Right hindlimb (tissue), 1 donor: ENCODE measurements around the gene HYDIN.
A peak's percentile ranks its signal among the peaks of the same experiment; 100 is the strongest.
"Not testable (repeated sequence)": the region's sequence is repeated elsewhere in the genome, so short reads cannot be mapped to it uniquely, and the experiment has no call there.

Experiments used
- DNase-seq: peaks from one replicate; pipeline ENCODE4 v3.0.0-alpha.2; 2018

HYDIN gene

DNA sequence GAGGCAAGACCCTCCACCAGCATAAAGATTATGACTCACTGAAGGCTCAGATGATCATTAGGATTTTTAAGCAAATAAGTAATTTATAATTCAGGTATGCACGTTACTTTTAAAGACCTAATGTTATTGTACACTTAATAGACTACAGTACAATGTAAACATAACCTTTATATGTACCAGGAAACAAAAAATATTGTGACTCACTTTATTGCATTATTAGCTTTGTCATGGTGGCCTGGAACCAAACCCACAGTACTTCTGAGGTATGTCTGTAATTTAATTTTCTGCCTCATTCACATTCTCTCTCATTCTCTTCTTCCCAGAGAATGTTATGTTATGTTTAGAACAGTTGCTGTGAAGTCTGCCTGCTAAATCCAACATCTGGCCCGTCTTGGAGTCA is 407.8 kb downstream of the HYDIN start:
- not testable (repeated sequence) for DNase-seq

DNA sequence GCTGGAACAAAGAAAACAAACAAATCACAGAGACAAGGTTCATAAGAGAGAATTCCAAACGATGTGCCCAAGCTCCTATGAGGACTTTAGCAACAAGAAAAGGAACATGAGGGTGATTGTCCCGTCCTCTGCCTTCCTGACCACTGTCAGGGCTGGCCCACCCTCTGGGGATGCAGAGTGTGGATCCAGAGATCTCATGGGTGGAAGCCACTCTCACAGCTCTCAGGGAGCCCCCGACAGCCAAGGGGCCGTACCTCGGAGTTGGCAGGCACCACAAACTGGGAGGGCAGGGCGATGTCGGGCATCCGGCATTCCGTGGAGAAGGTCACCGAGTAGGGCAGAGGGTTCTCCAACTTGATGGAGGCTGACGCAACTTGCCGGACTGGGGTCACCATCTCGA is 412.4 kb downstream of the HYDIN start:
- DNase-seq: not testable (repeated sequence)

DNA sequence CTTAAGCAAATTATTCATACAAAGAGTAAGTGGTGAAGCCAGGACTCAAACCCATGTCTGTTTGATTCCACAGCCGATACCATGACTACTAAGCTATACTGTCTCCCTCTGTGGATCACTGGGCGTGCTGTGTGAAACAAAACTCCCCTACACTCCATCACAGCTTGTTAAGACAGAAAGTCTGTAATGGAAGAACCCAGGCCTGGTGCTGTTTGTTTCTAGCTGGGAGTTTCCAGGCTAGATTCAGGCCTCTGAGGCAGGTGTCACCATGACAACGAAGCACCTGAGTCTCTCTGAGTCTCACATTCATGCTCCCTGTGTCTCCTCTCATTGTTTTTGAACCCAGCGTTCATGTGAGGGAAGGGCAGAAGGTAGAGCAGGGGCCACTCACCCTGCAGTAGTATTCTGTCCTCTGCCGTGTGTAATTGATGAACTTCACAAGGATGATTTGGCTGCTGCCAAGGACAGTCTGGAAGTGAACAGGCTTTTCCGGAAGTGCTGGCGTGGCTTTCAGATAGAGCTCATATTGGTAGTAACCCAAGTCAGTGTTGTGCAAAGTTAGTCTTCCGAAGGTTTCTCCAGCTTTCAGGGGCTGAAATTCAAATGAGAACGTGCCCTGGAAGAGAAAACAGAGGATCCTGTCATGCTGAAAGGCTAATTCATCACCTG is 421.0 kb downstream of the HYDIN start:
- no peak for DNase-seq

DNA sequence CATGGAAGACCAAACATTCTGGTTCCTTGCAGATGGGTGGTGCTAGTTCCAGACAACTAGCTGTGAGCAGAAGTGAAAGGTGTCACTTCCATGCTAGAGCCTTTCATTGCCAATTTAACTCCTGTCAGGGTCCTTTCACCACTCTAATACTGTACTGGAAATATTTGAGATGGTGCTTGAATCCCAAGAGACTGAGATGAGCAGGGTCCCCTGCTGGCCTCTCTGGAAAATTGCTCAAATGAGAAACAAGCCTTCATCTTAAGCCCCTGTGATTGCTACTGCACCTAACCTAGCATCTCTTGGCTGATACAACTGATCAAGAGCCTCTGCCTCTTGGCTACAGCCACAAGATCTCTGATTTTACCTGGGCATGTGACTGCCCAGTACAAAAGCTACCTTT is 422.2 kb downstream of the HYDIN start:
- DNase-seq: no peak

DNA sequence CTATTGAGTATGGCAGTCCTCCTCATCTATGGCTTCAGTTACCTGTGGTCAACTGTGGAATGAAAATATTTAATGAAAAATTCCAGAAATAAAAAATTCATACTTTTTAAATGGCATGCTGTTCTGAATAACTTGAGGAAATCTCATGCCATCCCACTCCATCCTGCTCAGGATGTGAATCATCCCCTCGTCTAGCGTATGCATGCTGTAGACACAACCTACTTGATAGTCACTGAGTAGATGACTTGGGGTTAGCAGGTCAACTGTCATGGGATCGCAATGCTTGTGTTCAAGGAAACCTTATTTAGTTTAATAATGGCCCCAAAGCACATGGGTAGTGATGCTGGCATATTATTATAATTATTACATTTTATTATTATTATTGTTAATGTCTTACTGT is 424.7 kb downstream of the HYDIN start:
- no peak for DNase-seq

DNA sequence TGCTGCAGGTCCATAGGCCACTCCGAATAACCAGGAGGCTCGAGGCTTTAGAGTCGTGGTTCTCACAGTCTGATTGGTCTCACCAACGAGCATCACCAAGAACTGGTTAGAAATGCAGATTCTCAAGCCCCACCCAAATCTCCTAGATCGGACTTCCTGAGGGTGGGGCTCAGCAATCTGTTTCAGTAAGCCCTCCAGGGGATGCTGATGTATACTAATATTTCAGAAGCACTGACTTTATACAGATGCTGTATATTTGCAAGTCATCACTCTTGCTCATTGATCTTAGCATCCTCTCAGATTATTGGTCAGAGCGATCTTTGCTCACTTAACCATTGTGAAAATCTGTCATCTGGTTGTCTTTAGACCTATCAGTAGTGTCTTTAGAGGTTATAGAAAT is 425.1 kb downstream of the HYDIN start:
- DNase-seq: no peak

DNA sequence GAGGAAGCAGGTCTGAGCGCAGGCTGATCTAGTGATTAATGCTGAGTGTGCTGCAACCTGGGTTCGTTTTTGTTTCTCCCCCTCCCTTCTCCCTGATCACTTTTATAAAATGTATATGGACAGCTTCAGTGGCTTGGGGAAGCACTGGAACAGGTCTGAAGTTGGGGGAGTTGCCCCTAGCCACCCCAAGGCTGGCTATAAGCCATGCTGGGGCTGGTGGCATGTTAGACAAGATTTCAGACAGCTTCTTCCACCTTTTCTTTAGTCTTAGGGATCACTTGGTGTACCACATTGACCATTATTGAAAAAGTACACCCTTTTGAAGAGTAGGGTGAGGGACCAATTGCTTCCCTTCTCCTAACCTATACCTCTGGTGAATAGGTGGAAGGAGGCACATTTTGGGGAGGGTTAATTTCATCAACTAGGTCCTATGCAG is 425.8 kb downstream of the HYDIN start:
- no peak for DNase-seq

DNA sequence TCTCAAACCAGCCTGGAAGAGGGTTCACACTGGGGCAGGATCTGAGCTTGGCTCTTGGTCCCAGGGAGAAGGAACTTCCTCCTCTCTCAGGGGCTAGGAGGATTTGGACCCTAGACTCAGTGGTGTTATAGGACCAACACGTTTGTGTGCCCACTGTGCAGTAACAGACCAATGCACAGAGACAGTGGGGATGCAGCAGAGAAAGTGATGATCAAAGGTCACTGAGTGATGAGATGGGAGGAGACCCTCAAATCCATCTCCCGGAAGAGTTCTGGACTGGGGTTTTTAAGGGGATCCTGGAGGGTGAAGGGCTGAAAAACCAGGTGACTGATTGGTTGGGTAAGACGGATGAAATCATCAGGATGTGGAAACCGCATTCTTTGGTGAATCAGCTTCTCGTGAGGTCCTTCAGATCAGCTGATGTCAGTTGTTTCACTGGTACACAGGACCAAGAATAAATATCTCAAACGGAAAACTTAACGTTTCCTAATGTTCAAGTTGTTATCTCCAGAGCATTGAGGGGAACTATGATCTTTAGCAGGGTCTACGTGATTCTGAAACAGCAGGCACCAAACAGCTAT is 426.3 kb downstream of the HYDIN start:
- no peak for DNase-seq

DNA sequence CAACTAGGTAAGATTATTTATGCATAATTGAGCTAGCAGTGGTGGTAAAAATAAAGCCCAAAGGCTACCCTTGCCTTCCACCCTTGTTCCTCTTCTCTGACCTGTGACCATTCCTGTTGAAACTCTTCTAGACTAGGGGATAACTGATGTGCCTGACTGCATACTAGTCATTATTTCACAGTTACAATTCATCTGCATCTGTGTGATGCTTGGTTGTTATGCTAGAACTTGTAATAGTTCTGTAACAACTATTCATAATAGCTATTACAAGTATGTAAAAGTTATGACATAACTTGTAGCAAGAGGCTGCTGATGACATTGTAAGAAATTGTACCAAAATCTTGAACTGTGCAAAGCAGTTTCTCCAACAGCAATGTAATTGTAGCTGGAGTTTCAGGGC is 427.2 kb downstream of the HYDIN start:
- DNase-seq: no peak

DNA sequence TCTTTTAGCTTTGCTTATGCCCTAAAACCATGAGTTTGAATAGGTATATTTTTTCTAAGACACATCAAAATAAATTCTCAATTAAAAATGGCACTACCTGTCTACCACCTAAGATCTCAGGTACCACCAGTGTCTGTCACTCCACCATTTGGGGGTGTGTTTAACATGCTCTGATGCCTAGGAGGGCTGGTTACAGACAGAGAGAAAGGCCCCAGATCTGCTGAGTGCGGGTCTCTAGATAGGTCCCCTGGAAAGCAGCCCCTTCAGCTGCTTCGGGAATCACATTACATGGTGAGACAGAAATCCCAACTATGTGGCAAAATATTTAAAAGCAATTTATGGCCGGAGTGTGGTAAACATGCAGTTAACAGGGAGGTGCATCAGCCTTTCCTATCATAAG is 428.9 kb downstream of the HYDIN start:
- DNase-seq: no peak

DNA sequence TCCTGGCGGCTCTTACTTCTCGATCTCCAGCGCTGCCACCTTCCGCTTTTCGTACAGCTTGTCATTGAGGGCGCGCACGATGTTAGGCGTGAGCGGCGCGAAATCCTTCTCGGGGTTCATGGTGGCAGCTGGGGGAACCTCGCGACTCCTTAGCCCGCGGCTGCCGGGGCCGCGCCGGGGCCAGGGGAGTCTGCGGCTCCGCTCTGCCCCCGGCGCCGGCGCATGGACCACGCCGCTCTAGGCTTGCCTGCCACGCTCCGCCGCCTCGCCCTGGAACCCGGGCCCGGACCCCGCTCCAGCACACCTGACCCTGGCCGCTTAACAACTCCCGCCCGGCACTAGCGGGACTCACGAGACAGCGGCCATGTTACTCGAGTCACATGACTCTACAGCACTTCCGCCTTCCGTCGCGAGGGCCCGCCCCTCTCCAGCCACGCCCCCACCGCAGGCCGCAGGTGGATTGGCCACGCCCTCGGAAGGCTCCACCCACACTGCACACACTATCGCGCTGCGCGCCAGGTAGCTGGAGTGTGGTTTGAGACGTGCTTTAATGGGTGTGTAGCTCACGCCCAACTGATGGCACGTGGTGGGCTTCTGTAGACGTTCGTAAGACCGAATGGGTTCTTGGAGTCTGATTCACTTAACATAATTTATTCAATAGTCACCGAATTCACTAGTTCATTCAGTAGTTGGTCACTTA is 429.6 kb downstream of the HYDIN start, which contains the start of gene VAC14:
Gene VAC14, minus strand, starts transcription at position 378 of the 700 bp plus-strand sequence. Its CDS starts 258 bp downstream, at position 120.
- peak; percentile 86 for DNase-seq

DNA sequence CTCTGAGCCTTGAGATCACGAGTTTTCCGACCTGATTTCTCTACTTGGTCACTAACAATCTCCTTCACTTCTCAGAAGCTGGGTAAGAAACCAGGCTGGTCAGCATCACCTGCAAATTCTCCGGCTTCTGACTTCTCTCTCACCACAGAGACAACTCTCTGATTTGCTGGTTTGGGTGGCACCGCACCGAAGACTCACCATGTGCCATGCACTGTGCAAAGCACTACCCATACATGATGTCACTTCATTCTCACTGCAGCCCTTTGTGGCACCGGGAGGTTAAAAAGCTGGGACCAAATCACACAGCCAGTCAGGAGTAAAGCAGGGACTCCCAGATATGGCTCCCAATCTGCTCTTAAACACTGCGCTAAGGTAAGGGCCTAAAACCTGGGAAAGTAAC is 430.2 kb downstream of the HYDIN start:
- no peak for DNase-seq

DNA sequence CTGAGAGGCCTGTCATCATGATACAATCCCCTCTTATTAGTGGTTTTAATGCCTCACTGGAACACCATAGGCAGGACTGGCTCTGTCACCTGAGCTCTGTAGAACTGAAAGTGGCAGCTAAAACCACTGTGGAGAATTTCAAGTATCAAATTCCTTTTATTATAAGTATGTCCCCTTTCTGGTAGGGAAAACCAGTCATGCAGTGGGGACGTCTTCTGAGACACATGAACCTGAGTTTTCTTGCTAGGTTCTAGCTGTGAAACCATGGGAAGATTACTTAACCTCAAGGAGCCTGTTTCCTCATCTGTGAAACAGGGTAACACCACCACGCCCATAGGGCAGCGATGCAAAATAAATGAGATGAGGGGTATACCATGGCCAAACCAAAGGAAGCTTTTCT is 434.2 kb downstream of the HYDIN start:
- no peak for DNase-seq

DNA sequence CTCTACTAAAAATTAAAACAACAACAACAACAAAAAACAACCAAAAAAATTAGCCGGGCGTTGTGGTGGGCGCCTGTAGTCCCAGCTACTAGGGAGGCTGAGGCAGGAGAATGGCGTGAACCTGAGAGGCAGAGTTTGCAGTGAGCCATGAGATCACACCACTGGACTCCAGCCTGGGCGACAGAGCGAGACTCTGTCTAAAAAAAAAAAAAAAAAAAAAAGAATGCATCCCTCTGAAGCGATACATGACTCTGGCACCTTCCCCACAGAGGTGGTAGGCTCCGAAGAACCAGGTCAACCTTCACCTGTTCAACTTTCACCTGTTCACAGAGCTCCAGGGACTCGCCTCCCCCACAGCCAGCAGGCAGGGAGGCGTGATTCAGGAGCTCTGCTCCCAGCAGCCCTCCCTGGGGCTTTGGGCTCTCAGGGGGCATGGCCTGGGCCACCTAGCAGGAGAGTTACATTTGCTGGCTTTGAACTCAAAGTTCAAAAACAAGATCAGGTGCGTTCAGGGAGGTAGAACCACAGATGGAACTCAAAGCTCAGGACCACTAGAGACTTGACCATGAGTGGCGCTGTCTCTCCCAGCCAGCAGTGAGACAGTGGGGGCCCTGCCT is 435.1 kb downstream of the HYDIN start:
- no peak for DNase-seq

DNA sequence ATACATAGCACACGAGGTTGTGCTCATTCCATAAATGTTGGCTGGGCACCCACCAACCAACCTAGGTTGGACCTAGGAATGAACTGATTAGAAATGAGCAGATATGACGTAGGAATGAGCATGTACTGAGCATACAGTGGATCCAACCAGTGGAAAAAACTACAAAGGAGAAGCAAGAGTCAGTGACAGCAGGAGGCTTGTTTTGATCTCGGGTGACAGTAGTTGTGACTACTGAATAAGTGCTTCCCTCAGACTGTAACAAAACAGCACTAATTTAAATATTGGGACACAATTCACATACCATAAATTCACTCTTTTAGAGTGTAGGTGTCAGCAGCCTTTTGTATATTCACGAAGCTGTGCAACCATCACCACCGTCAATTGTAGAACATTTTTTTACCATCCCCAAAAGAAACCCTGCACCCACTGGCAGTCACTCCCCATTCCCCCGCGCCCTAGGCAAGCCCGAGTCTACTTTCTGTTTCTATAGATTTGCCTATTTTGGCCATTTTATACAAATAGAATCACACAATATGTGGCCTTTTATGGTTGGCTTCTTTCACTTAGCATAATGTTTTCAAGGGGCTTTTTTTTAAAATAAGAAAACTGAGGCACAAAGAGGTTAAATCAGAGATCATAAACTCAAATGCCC is 436.5 kb downstream of the HYDIN start:
- DNase-seq: no peak

DNA sequence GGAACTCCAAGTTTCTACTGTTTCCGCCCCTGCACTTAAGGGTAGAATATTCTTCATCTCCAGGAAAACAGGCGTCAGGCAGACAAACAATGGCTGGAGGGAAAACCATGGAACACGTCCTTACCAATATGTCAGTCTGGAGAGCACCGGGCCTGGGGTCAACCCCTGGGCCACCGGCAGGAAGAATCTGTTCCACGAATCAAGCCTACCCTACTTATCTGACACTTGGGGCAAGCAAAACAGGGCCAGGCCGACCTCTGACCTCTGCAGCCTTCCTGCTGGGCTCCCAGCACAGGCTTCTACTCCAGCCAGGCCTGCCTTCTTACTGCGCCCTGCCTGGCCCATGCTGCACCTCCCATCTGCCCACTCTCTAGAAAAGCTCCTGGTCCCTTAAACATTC is 439.7 kb downstream of the HYDIN start:
- no peak for DNase-seq

DNA sequence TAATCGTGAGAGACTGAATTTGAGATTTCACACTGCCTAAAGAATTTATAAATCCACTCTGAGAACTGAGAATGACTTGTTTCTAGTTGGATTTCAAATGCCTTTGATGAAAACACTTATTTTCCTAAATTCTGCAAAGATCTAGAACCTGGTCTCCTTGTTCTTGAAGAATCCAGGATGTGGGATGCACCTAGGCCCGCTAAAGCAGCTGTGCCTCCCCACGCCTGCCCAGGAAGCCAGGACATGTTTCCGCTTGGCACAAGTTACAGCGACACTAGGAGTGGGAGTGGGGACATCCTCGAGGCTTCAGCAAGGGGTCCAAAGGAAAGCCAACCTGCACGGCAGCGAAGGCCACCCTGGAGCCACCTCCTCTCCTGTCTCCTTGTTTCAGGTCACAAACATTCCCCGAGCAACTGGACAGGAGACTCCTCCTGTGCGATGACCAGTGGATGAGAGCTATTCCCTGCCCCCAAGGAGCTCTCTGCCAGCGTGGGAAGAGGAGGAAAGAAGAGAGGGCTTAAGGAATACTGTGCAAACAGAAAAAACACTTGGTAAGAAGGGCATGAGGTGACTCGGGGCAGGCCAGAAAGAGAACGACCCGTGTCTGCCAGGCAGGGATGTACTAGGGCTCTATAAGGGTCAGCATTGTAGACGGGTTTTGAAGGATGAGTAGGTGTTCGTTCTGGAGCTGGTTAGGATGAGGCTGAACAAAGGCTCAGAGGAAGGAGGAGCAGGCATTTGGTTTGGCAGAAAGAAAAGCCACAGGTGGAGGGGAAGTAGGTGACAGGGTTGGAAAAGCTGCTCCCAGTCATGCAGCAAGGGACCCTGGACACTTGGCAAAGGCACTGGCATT is 440.7 kb downstream of the HYDIN start:
- DNase-seq: no peak

DNA sequence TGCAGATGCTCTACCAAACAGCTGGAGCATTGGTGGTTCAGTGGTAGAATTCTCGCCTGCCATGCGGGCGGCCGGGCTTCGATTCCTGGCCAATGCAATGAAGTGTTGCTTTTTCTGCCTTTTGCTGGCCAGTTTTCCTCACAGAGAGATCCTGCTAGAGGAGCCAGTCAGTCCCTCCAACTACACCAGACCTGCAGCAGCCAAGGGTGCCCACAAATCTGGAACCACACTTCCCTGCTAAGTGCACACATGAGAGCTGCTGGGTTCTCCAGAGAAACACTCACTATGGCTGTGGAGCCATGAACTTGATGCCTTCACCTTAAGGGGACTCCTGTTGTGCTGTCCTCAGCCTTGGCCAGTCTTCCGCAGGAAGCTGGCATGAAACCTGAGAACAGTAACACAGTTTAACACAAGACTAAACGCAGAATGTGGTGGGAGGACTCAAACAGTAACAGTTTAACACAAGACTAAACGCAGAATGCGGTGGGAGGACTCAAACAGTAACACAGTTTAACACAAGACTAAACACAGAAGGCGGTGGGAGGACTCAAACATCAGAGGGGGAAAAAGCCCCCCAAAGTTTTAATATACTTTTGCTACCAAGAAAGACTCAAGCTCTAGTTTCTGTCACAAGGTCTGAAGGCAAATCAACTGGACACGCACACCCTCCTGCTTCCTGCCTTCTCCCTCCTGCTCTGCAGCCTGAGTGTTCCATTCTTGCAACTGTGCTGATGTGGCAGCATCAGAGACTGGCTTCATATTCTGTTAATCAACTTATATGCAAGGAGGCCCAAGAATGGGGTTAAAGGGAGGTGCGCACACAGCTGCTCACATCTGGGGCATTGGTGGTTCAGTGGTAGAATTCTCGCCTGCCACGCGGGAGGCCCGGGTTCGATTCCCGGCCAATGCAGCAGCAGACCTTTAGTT is 441.6 kb downstream of the HYDIN start:
- peak; percentile 88 for DNase-seq

DNA sequence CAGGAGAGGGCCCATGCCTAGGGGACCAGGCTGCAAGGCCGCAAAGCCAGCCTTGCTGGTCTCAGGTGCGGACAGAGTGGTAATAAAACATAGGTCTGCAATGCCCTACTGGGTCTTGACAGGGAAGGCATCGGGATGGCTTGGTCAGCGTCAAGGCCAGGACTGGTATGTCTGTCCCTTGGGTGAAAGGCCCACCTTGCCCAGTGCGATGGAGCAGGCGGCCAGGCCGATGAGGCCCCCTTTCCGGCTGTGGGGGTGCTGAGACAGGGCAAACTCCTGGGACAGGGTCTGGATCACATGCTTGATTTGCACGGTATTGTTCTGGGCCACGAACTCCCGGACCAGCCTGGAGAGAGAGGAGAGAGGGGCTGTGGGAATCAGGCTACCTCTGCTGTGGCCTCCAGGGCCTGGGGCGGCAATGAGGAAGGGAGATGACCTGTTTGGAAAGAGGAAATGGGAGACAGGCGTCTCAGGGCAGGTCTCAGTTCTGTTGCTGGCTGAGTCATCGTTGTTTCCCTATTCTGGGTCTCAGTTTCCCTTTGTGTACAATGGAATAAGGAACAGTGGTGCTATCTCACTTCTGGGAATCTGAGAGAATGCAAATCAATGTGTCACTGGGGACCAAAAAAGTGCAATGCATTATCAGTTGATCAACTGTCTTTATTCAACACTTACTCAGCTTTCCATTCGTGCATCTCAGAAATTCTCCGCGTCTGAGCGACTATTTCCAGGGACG is 444.3 kb downstream of the HYDIN start:
- DNase-seq: no peak
